GM13976 (cell line): ENCODE measurements around the gene CCDC85A.

ENCODE experiments used
- DNase-seq: peaks from one replicate; pipeline ENCODE4 v3.0.0; 2012; ENCODE audit warnings: low spot score
- CTCF ChIP-seq: IDR thresholded peaks from 2 replicates; pipeline ENCODE4 v1.5.1; 2012; ENCODE audit warnings: borderline replicate concordance, mild to moderate bottlenecking; ENCODE audit not compliant: insufficient read depth; ENCODE audit errors: extremely low read depth, missing control alignments, control extremely low read depth
- in situ Hi-C: fragments of 300-500 bp; cut with MboI; formaldehyde crosslinking; loops from one replicate; pipeline ENCODE4 v1.12.0; 2022; ENCODE audit warnings: low sequenced_read_pairs, mixed read lengths, inconsistent platforms; ENCODE audit not compliant: unreplicated experiment

The CCDC85A gene

GRCh38 chr2:56230156-56230555 lies 46.4 kb downstream of the CCDC85A start:
- in situ Hi-C loops, result no loop called here
- no peak for DNase-seq
- no peak for TF ChIP-seq CTCF

- TF ChIP-seq CTCF, result no peak
Observed at GRCh38 chr2:56231361-56231760, 47.6 kb downstream of the CCDC85A start.

GRCh38 chr2:56232912-56233311 lies 49.1 kb downstream of the CCDC85A start:
- DNase-seq, result no peak
- TF ChIP-seq CTCF, result no peak
- in situ Hi-C loops, result no loop called here

More at GRCh38 chr2:56231361-56231760, 47.6 kb downstream of the CCDC85A start:
- in situ Hi-C loops, result no loop called here
- no peak for DNase-seq

- TF ChIP-seq CTCF, result no peak
- in situ Hi-C loops, result no loop called here
- DNase-seq, result no peak
Observed at GRCh38 chr2:56234241-56234640, 50.5 kb downstream of the CCDC85A start.

- no peak for DNase-seq
- TF ChIP-seq CTCF, result no peak
- in situ Hi-C loops, result no loop called here
Observed at GRCh38 chr2:56239030-56239429, 55.2 kb downstream of the CCDC85A start.

- TF ChIP-seq CTCF, result no peak
- no peak for DNase-seq
- in situ Hi-C loops, result no loop called here
Observed at GRCh38 chr2:56239437-56239836, 55.6 kb downstream of the CCDC85A start.

- no peak for DNase-seq
- in situ Hi-C loops, result no loop called here
- TF ChIP-seq CTCF, result no peak
Observed at GRCh38 chr2:56240210-56240609, 56.4 kb downstream of the CCDC85A start.
